GM19238 (cell line): ENCODE results near the gene FOXO4.

Source experiments
- DNase-seq: peaks from one replicate; pipeline ENCODE4 v3.0.0; 2011; ENCODE audit warnings: low spot score; ENCODE audit not compliant: insufficient read length

FOXO4 gene

DNA sequence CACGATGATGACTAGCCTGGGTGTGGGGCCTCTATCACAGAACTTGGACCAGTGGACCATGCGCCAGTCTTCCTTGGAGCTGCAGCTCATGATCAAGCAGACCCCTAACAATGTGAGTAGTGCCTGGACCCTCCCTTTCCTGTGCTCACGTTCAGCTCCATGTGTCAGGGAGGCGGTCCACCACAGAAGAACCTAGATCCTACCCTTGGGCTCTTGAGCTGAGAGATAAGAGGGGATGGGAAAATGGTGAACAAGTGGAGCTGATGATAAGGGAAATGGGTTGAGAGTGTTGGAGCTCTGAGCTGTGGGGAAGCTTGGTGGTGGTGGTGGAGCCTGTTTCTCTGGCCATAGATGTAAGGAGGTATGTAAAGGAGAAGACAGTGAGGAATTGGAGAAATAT is 35.9 kb downstream of the FOXO4 start:
- no peak for DNase-seq

DNA sequence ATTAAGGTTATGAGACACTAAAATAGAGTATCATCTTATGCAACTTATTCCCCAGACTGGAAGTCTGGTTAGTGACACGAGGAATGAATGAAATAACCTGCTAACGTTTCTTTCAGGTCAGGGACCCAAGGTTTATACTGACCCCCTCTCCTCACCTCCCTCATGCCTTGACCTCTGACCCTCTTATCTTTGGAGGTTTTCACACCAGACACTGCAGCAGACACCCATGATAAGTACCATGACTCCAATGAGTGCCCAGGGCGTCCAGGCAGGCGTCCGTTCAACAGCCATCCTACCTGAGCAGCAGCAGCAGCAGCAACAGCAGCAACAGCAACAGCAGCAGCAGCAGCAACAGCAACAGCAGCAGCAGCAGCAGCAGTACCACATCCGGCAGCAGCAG is 44.8 kb downstream of the FOXO4 start:
- no peak for DNase-seq

DNA sequence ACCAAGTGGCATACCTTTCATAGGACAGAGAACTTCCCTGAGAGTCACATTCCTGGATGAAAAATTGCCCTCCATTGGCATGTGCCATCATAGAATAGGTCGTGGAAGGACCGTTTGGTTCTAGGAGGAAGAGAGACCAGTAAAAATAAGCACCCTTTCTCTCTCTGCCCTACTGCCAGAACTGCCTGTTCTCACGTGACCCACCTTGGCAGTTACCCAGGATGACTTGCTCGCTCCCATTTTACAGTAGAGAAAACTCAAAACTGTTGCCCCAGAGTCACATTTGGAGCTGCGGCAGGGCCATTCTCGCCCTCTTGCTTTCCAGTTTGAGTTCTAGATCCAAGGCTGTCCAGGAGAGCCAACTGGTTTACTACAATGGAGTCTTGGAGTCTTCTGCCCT is 47.9 kb downstream of the FOXO4 start:
- no peak for DNase-seq

DNA sequence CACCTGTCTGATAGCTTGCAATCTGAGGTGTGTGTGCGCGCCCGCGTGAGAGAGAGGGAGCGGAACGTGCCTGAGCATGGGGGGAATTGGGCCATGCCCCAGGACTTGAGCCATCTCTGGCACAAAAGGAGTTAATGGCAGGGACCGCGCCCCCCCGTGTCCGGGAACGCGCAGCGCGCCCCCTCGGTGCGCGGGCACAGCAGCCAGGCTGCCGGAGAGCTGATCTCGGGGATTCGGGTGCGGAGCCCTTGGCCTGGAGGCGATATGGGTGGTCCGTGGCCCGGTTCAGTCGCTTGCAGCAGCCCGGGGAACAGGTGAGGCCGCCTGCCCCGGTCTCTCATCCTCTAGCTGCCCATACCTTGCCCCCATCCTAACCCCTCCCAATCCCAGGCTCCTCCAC is 49.0 kb downstream of the FOXO4 start, which contains the start of gene NLGN3:
Gene NLGN3 (plus strand): TSS at position 191 of the 400 bp plus-strand sequence. CDS start 2,909 bp downstream, outside the sequence.
- no peak for DNase-seq

DNA sequence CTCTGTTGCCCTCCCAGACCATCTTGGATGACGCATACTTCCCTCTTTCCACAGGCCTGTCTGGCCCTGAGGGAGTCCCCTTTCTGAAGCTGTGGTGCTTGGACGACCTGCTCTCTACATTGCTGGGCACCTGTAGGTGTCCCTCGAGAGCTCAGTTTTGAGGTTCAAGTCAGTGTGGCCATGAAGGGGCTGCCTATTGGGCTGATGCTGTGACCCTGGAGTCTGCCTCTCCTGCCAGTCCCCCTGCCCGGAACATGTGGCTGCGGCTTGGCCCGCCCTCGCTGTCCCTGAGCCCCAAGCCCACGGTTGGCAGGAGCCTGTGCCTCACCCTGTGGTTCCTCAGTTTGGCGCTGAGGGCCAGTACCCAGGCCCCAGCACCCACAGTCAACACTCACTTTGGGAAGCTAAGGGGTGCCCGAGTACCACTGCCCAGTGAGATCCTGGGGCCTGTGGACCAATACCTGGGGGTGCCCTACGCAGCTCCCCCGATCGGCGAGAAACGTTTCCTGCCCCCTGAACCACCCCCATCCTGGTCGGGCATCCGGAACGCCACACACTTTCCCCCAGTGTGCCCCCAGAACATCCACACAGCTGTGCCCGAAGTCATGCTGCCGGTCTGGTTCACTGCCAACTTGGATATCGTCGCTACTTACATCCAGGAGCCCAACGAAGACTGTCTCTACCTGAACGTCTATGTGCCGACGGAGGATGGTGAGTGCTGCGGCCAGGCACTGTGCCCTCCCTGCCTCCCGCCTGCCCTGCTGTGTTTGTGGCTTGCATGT is 52.0 kb downstream of the FOXO4 start:
- no peak for DNase-seq

DNA sequence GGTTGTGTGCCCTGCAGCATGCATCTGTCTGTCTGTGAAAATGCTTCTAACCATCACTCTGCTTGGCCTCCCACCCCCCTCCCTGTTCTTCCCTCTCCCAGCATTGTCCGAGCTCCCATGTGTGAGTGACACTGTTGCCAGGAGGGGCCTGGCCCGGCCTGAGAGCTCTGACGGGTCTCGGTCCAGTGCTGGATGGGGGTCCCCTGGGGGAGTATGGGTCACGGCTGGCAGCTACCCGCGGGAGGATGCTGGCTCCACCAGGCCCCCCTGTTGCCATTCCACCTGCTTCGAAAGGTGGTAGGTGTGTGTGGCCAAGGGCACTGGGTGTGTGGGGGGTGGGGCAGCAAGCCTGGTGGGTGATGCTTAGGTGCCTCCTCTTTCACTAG is 52.6 kb downstream of the FOXO4 start:
- DNase-seq: no peak

DNA sequence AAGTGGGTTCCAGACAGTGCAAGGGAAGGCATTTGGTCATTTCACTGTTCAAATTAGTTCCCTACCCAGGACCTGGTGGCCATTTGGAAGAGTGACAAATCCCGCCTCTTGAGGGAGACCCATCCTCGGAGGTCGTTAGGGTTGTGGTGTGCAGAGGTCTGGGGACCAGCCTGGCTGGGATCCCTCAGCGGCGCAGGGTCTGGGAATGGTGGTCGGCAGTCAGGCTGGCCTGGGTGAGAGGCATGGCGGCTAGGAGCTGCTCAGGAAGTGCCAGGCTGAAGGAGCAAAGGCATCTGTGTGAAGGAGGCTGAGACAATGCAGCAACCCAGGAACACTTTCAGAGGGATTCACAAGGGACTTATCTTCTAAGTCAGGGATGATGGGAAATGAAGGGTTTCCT is 55.7 kb downstream of the FOXO4 start:
- no peak for DNase-seq
